Cardiac fibroblast (primary cell): ENCODE results near the gene SUSD3.
A peak's percentile ranks its signal among the peaks of the same experiment; 100 is the strongest.

Source experiments
- DNase-seq, 2 donors: peaks; one replicate each; pipeline versions ENCODE4 v3.0.0 to v3.0.0-alpha.2; 2010; ENCODE audit warnings: low read depth in 2 of 2
- H3K4me3 ChIP-seq, 2 donors: replicated peaks in 1 of 2; 1 replicate in 1 of 2; 2 replicates in 1 of 2; pipeline ENCODE4 v1.5.1; 2011; ENCODE audit warnings: low read depth in 2 of 2, low read length in 2 of 2, mild to moderate bottlenecking in 2 of 2, moderate library complexity in 1 of 2
- TF ChIP-seq, protein P1 (sequence below): IDR thresholded peaks from one replicate; pipeline ENCODE4 v1.5.1; 2011; ENCODE audit warnings: low read depth, mild to moderate bottlenecking, low read length, inconsistent platforms

Gene SUSD3

DNA sequence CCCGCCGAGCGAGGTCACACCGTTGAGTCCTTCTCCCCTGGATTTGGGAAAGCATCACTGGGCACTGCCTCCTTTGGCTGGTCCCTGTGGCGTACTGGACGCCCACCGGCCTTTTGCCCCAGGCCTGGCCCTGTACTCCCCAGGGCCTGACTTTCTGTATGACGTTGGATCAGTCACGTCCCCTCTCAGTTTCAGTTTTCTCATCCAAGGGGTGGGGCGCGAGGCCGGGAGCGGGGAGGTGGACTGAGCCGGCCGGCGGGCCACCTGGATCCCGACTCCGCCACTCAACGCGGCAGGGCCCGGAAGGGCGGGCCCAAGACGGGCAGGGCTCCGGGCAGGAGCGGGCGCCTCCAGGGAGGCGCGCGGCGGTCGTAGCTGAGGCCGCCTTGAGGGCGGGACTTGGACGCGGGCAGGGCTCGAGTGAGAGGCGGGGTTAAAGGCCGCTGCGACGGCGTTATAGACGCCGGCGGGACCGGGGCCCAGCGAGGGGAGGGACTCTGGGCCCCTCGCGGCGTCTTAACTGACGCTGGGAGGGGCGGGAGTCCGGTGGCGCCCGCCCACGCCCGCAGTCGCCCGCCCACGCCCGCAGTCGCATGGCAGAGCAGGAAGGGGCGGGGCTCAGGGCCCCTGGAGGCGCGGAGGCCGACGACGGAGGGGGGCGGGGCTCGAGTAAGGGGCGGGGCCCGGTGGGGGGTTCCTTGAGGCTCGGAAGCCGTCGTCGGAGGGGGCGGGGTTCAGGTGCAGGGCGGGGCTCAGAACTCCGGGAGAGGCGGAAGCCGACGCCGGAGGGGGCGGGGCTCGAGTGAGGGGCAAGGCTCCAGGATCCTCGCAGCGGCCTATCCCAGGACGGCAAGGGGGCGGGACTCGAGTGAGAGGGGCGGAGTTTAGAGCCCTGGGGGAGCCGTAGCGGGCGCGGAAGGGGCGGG, 37.0 kb downstream of the SUSD3 start:
- TF ChIP-seq, protein P1, sequence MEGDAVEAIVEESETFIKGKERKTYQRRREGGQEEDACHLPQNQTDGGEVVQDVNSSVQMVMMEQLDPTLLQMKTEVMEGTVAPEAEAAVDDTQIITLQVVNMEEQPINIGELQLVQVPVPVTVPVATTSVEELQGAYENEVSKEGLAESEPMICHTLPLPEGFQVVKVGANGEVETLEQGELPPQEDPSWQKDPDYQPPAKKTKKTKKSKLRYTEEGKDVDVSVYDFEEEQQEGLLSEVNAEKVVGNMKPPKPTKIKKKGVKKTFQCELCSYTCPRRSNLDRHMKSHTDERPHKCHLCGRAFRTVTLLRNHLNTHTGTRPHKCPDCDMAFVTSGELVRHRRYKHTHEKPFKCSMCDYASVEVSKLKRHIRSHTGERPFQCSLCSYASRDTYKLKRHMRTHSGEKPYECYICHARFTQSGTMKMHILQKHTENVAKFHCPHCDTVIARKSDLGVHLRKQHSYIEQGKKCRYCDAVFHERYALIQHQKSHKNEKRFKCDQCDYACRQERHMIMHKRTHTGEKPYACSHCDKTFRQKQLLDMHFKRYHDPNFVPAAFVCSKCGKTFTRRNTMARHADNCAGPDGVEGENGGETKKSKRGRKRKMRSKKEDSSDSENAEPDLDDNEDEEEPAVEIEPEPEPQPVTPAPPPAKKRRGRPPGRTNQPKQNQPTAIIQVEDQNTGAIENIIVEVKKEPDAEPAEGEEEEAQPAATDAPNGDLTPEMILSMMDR: no peak
- peak overlapping the region; percentile 30 to 51 for H3K4me3 ChIP-seq

DNA sequence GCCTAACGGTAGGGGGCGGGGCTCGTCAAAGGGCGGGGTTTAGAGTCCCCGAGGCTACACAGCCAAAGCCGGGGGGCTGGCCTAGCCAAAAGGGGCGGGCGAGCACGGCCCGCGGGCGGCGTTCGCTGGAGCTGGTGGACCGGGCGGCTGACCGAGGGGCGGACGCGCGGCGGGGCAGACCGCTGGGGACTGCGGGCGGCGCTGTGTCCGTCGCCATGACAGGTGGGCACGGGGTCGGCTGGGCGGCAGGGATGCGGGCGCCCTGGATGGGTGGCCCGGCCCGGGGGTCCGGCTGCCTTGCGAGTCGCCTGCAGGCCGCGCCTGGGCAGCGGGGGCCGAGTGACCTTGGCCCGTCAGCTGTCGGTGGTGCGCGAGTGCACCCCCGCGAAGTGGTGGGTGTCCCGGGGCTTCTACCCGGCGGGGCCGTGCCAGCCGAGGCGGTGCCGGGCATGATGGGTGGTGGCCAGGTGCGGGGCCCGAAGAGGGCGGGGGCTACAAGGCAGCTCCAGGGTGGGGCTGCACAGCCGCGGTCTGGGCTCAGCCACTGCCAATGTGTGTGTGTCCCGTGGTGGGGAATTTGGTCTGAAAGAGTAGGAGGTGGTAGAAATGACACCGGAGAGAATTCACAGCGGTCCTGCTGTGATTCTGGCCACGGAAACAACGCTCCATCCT, 37.8 kb downstream of the SUSD3 start, which contains the start of gene CARD19:
Gene CARD19, plus strand, starts transcription at position 87 of the 672 bp plus-strand sequence. Its CDS starts 129 bp downstream, at position 216.
- TF ChIP-seq, protein P1: no peak
- peak; percentile 24 to 38 for DNase-seq

More for the DNA sequence above, 37.0 kb downstream of the SUSD3 start:
- peak; percentile 99 for DNase-seq

DNA sequence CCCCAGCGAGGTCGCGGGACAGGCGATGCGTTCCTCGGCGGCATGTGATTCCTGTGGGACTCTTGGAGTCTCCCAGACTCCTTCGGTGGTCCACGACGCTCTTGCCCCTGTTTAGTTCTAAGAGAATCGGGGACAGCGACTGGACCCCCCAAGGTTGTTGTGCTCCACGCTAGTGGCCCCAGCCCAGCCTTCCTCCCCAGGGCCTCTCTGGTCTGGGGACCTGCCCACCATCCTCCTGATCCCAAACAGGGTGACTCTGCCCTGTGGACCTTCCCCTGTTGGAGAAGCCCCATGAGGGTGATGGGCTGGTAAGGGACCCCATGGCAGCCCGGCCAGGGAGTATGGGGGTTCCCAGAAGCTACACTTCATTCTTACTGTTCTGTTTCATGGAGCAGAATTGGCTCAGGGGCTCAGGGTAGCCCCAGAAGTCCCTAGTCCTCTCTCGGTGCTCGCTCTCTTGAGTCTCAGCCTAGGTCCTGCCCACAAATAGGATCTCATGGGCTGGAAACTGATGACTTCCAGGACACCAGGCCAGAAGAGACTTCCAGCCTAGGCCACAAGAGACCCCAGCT, 38.4 kb downstream of the SUSD3 start:
- TF ChIP-seq, protein P1: no peak
- peak overlapping the region; percentile 63 to 83 for H3K4me3 ChIP-seq
- no peak for DNase-seq

More for the DNA sequence above, 37.8 kb downstream of the SUSD3 start, which contains the start of gene CARD19:
- peak within 1 kb of the TSS; percentile 63 to 83 for H3K4me3 ChIP-seq

DNA sequence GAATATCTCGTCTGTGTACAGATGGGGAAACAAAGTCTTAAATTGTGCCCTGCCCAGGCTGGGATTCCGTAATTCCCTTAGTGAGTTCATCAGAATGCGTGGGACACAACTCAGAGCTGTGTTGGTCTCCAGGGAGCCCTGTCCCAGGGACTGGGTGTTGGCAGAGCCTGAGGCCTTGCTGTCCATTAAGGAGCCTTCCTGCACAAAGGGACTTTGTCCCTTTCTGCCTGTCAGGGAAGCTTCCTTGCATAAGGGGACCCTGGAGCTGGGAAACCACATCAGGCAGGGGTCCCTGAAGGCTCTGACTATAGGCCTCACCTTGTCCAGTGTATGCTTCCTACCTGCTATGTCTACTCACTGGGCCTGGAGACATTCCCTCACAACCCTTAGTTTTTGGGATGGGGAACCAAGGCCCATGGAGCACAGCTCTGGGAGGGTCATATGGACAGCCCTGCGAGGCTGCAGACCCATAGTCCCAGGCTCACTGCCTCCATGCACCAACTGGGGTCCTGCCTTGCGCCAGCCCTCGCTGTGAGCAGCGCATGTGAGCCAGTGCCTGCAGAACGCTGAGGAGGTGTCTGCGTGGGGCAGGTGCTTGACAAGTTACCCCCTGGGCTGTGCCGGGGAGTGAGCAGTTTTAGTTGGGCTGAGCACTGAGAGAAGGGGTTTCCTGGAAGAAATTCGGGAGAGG, 39.2 kb downstream of the SUSD3 start:
- TF ChIP-seq, protein P1: no peak
- H3K4me3 ChIP-seq: peak overlapping the region; percentile 63 to 83
- no peak for DNase-seq

DNA sequence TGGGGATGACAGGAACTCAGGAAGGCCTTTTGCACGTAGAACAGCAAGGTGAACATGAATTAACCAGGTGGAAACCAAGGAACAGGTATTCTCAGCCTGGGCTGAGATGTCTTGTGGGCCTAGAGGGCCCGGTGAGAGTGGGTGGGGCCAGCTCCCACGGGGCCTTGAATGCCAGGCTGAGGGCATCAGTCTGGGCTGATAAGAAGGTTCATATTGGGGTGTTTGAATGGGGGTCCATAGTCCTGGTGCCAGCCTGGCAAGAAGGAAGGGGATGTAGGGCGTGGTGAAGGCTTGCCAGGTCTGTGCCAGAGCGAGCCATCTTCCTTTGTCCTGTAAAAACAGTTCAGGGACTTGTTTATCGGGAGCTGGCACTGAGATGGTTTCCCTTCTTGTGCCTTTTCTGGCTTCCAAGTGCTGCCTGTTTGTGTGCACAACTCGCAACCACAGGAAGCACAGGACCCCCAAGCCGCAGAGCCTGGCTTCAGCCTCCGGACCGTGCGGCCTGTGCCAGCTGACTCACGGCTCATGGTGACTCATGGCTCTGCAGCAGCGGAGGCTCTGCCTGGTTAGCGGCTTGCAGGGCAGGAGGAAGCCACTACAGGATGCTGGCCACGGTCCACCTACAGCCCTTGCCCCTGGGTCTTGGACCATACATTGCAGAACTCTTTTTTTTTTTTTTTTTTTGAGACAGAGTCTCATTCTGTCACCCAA, 39.9 kb downstream of the SUSD3 start:
- peak; percentile 97 to 99 for DNase-seq
- TF ChIP-seq, protein P1: no peak

More for the DNA sequence above, 39.9 kb downstream of the SUSD3 start:
- H3K4me3 ChIP-seq: peak overlapping the region; percentile 37 to 63
